Uterus (tissue), 2 donors: ENCODE measurements around the gene SLC35E2B.

ENCODE experiments used
- POLR2A ChIP-seq, 2 donors: fragments of 450-650 bp; IDR thresholded peaks; one replicate each; pipeline ENCODE4 v1.6.1; 2016; ENCODE audit warnings: antibody characterized with exemption in 2 of 2, mild to moderate bottlenecking in 1 of 2, moderate library complexity in 1 of 2
- TF ChIP-seq, protein P1 (sequence below), 4 experiments: fragments of 200-600 bp in 2 of 4; fragments of 450-650 bp in 2 of 4; sonication (generic) in 2 of 4; IDR thresholded peaks; one replicate each; pipeline ENCODE4 v1.5.1; 2016 to 2019; ENCODE audit warnings: antibody characterized with exemption in 4 of 4, mild to moderate bottlenecking in 2 of 4, moderate library complexity in 1 of 4

DNA sequence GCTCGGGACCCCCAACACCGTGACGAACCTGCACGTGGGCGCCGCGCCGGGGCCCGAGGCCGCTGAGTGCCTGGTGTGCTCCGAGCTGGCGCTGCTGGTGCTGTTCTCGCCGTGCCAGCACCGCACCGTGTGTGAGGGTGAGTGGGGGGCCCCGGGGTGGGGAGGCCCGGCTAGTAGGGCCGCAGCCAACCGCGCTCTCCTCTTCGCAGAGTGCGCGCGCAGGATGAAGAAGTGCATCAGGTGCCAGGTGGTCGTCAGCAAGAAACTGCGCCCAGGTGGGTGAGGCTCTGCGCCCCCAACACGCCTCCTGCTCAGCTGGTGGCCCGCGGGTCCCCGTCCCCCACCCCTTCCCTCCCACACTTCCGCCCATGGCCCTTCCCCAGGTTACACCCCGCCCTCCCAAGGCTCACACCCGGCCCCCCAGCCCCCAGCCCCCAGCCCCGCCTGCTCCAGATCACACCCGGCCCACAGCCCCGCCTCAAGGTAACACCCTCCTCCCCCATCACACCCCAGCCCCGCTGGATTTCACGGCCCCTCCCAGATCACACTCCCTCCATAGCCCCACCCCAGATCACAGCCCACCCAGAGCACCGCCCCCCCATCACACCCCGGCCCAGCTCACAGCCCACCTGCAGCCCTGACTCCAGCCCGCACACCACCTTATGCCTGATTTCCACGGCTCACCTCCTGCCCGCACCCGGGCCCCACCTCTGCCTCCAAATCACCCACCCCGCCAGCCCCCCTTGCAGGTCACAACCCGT, 63.0 kb downstream of the SLC35E2B start:
- TF ChIP-seq, protein P1, sequence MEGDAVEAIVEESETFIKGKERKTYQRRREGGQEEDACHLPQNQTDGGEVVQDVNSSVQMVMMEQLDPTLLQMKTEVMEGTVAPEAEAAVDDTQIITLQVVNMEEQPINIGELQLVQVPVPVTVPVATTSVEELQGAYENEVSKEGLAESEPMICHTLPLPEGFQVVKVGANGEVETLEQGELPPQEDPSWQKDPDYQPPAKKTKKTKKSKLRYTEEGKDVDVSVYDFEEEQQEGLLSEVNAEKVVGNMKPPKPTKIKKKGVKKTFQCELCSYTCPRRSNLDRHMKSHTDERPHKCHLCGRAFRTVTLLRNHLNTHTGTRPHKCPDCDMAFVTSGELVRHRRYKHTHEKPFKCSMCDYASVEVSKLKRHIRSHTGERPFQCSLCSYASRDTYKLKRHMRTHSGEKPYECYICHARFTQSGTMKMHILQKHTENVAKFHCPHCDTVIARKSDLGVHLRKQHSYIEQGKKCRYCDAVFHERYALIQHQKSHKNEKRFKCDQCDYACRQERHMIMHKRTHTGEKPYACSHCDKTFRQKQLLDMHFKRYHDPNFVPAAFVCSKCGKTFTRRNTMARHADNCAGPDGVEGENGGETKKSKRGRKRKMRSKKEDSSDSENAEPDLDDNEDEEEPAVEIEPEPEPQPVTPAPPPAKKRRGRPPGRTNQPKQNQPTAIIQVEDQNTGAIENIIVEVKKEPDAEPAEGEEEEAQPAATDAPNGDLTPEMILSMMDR (IDR thresholded peaks at IDR 0.05) = no peak
- TF ChIP-seq POLR2A (IDR thresholded peaks at IDR 0.05) = no peak
